Osteocyte (in vitro differentiated cells): ENCODE data around the gene INPP4A. TPM values are rescaled to one million over a fixed set of nuclear protein-coding genes. Genes with fewer than 3 reads are reported as not detected.

ENCODE experiments used
- DNase-seq: peaks from one replicate; pipeline ENCODE4 v3.0.0; 2021; ENCODE audit warnings: mixed read lengths; ENCODE audit not compliant: unreplicated experiment; ENCODE audit errors: extremely low spot score
- H3K27ac Mint-ChIP-seq: one replicate; pipeline ENCODE4 v1.8.0; 2021; ENCODE audit warnings: mild to moderate bottlenecking, mixed read lengths; ENCODE audit not compliant: unreplicated experiment
- H3K27me3 Mint-ChIP-seq: one replicate; pipeline ENCODE4 v1.8.0; 2021; ENCODE audit warnings: mixed read lengths; ENCODE audit not compliant: unreplicated experiment
- H3K36me3 Mint-ChIP-seq: one replicate; pipeline ENCODE4 v1.8.0; 2021; ENCODE audit warnings: mixed read lengths; ENCODE audit not compliant: unreplicated experiment
- H3K4me1 Mint-ChIP-seq: one replicate; pipeline ENCODE4 v1.8.0; 2021; ENCODE audit warnings: mixed read lengths; ENCODE audit not compliant: unreplicated experiment
- H3K4me3 Mint-ChIP-seq: one replicate; pipeline ENCODE4 v1.8.0; 2021; ENCODE audit warnings: mild to moderate bottlenecking, moderate library complexity, mixed read lengths; ENCODE audit not compliant: unreplicated experiment
- H3K9me3 Mint-ChIP-seq: one replicate; pipeline ENCODE4 v1.8.0; 2021; ENCODE audit warnings: mixed read lengths; ENCODE audit not compliant: unreplicated experiment
- CTCF ChIP-seq: fragments of 200-600 bp; sonication (generic); IDR thresholded peaks from 2 replicates; pipeline ENCODE4 v1.5.0; 2021; ENCODE audit warnings: antibody characterized with exemption, mild to moderate bottlenecking, moderate library complexity
- total RNA-seq: library from RNA; stranded (reverse); gene quantifications from 2 replicates; pipeline ENCODE4 v1.2.1, GENCODE V29; 2021

Gene INPP4A
- total RNA-seq, 1 donor from 2014 or later = 31.4 TPM

GRCh38 chr2:98583816-98584618 lies 139.4 kb downstream of the INPP4A start:
- TF ChIP-seq CTCF = no peak
- Mint-ChIP-seq H3K27ac (no peak overlapping the region), H3K9me3 (no peaks in the 10 kb centered on the region)

GRCh38 chr2:98585386-98585785 lies 140.7 kb downstream of the INPP4A start:
- Mint-ChIP-seq H3K27me3 (no peaks in the 10 kb centered on the region), H3K9me3 (no peaks in the 10 kb centered on the region), H3K4me1 (no peaks in the 10 kb centered on the region), H3K36me3 (peaks cover 22% of the 10 kb centered on the region), H3K4me3 (no peak overlapping the region), H3K27ac (no peak overlapping the region)
- peak; percentile 60 for DNase-seq
- TF ChIP-seq CTCF = no peak

More at GRCh38 chr2:98583816-98584618, 139.4 kb downstream of the INPP4A start:
- peak; percentile 59 for DNase-seq
- H3K4me1 Mint-ChIP-seq = no peaks in the 10 kb centered on the region
- no peaks in the 10 kb centered on the region for H3K27me3 Mint-ChIP-seq
- peaks cover 25% of the 10 kb centered on the region for H3K36me3 Mint-ChIP-seq
- no peak overlapping the region for H3K4me3 Mint-ChIP-seq

GRCh38 chr2:98586551-98587140 lies 142.0 kb downstream of the INPP4A start:
- no peak overlapping the region for H3K27ac Mint-ChIP-seq
- no peaks in the 10 kb centered on the region for H3K9me3 Mint-ChIP-seq
- H3K36me3 Mint-ChIP-seq = peaks cover 22% of the 10 kb centered on the region
- H3K27me3 Mint-ChIP-seq = no peaks in the 10 kb centered on the region
- no peaks in the 10 kb centered on the region for H3K4me1 Mint-ChIP-seq
- no peak overlapping the region for H3K4me3 Mint-ChIP-seq
- no peak for TF ChIP-seq CTCF
- no peak for DNase-seq

GRCh38 chr2:98588880-98589431 lies 144.3 kb downstream of the INPP4A start:
- no peaks in the 10 kb centered on the region for H3K27me3 Mint-ChIP-seq
- no peak overlapping the region for H3K4me3 Mint-ChIP-seq
- no peak for DNase-seq
- H3K27ac Mint-ChIP-seq = no peak overlapping the region
- H3K4me1 Mint-ChIP-seq = no peaks in the 10 kb centered on the region
- H3K9me3 Mint-ChIP-seq = peaks cover 3% of the 10 kb centered on the region
- H3K36me3 Mint-ChIP-seq = peaks cover 22% of the 10 kb centered on the region
- no peak for TF ChIP-seq CTCF

- H3K4me1 Mint-ChIP-seq = no peaks in the 10 kb centered on the region
- H3K36me3 Mint-ChIP-seq = peaks cover 21% of the 10 kb centered on the region
- no peak for TF ChIP-seq CTCF
- H3K4me3 Mint-ChIP-seq = no peak overlapping the region
- H3K27me3 Mint-ChIP-seq = no peaks in the 10 kb centered on the region
- no peak overlapping the region for H3K27ac Mint-ChIP-seq
- H3K9me3 Mint-ChIP-seq = peaks cover 4% of the 10 kb centered on the region
- DNase-seq = no peak
Observed at GRCh38 chr2:98589489-98589888, 144.8 kb downstream of the INPP4A start.
